GM19043 (cell line): Measurements from ENCODE around the gene AKAP4.

Source experiments
- ATAC-seq: cut with Tn5 transposase; IDR thresholded peaks from one replicate; pipeline ENCODE4 v1.9.1; 2021; ENCODE audit warnings: low read depth; ENCODE audit not compliant: unreplicated experiment

Gene AKAP4, protein sequence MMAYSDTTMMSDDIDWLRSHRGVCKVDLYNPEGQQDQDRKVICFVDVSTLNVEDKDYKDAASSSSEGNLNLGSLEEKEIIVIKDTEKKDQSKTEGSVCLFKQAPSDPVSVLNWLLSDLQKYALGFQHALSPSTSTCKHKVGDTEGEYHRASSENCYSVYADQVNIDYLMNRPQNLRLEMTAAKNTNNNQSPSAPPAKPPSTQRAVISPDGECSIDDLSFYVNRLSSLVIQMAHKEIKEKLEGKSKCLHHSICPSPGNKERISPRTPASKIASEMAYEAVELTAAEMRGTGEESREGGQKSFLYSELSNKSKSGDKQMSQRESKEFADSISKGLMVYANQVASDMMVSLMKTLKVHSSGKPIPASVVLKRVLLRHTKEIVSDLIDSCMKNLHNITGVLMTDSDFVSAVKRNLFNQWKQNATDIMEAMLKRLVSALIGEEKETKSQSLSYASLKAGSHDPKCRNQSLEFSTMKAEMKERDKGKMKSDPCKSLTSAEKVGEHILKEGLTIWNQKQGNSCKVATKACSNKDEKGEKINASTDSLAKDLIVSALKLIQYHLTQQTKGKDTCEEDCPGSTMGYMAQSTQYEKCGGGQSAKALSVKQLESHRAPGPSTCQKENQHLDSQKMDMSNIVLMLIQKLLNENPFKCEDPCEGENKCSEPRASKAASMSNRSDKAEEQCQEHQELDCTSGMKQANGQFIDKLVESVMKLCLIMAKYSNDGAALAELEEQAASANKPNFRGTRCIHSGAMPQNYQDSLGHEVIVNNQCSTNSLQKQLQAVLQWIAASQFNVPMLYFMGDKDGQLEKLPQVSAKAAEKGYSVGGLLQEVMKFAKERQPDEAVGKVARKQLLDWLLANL

GRCh38 chrX:50200907-50201306, at the start of gene AKAP4:
TSS of gene AKAP4 (minus strand) at chrX:50201007. CDS start at chrX:50200889, 118 bp downstream.
- no peak for ATAC-seq

GRCh38 chrX:50211510-50211909, 10.7 kb upstream of the AKAP4 start:
- no peak for ATAC-seq

DNA sequence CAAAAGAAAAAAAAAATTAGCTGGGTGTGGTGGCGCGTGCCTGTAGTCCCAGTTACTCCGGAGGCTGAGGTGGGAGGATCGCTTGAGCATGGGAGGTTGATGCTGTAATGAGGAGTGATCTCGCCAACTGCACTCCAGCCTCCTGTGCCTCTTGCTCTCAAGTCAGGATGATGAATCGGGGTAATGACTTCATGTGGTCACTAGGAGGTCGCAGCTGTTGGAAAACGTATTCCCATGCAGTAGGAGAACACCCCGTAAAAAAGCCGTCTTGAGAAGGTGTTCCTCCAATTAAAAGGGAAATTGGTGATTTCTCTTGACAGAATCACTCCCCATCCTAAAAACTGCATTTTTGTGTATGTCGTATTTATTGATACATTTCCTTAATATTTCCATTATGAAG, 5.9 kb upstream of the AKAP4 start:
- no peak for ATAC-seq

DNA sequence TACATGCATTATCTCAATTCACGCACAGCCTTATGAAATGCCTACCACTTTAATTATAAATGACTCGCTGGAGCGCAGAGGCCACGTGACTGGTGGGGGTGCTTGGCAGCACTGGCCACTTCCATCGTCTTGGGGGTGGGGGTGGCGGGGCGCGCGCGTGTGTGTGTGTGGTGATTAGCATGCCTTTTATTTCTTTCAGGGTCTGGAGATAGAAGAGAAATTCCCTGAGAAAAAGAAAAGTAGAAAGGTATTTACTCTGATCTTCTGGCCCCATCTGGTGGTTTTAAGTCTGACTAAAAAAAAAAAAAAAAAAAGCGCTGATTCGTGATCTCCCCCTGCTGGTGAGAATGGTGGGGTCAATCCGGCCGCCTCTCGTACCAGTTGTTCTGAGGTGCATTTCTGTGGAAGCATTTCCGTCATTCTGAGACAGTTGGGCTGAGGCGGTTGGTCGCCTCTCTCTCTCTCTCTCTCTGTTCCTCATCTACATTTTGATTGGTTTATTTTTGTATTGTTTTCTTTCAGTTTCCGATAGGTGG, 3.6 kb upstream of the AKAP4 start, which contains the start of gene CCNB3:
TSS of gene CCNB3 (plus strand) at position 402 of the 536 bp plus-strand sequence. CDS start 80,399 bp downstream, outside the sequence.
- peak; percentile 99 for ATAC-seq

DNA sequence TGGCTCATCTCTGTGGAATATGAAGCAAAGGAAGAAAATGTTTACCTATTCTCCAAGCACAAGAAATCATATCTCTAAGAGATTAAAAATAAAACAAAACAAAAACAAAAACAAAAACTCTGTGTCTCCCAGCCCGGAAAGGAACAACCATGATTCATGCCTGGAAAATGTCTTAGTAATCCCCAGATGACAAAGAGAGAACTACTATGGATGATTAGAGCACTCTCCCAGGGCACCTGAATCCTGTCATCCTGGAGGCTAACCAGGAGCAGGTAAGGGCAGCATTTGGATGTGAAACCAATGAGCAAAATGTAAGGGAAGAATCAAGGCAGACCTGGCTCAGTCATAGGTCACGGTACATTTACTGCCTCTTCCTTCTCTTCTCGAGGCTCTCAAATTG, 1.7 kb upstream of the AKAP4 start:
- ATAC-seq = no peak

GRCh38 chrX:50198348-50198747, 2.5 kb downstream of the AKAP4 start:
- ATAC-seq = no peak

DNA sequence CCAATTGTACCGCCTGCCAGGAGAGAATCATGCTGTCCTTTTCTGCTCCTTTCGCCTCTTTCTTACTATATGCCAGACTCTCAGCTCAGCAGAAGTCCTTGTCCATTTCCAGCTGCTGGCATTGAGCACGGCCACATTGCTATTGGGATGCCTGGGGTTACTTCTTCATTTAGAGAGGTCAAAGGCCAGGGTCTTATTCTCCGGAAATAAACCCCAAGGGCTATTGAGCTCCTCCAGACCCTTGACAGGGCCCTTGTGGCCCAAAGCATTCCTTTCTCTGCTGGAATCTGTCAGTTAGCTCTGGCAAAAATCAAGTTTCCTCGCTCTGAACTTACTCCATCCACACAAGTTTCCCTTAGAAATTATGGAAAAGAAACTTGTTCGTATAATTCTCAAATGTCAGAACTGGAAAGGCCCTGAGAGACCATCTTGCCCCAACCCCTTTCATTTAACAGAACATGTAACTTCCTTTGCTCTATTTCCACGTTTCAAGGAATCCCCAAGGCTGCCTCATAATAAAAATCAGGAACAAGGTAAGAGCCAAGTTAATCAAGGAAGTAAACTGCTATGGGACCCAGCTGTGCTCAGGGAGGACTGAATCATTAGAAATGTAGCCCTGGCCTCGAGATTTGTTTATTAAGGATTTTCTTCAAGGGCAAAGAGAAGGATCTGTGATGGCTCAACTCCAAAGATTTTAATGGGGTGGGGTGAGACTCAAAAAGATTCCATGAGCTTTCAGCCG, 11.8 kb downstream of the AKAP4 start:
- no peak for ATAC-seq

- no peak for ATAC-seq
These were observed 16.9 kb downstream of the AKAP4 start for GRCh38 chrX:50183891-50184290.

GRCh38 chrX:50180073-50180940, 20.5 kb downstream of the AKAP4 start:
- no peak for ATAC-seq

DNA sequence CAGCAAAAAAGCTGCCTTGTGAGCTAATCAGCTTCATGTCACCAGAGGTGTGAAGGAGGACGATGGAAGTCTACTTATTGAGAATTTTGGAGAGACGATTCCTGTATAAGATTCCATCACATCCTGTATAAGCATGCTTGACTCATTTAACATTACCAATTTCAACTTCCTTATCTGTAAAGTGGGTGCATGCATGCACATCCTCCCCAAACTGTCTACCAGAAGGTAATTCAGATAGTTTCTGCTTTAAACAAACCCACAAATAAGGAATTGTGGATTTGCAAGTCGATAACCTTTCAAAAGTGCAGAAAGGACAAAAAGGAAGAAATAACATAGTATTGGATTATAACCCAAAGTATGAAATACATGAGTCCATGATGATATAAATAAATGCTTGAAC, 31.1 kb downstream of the AKAP4 start:
- no peak for ATAC-seq

GRCh38 chrX:50168241-50168687, 32.5 kb downstream of the AKAP4 start:
- no peak for ATAC-seq

GRCh38 chrX:50167366-50167765, 33.4 kb downstream of the AKAP4 start:
- no peak for ATAC-seq

DNA sequence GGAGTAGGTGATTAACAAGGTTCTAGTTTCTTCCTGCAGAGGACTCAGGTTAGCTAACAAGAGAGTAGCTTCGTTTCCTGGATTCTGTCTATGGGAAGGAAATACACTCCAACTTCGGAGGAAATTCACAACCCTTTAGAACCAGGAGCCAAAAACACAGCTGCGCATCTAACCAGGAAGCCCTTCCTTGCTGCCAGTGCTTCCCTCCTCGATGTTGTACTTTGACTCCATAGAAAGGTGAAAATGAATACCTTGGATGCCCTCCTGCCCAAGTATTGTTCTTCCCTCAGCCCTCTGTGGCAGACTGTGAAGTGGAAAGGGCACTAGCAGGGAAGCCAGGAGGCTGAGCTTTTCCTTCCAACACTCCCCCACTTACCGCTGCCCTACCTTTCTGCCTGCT, 35.1 kb downstream of the AKAP4 start:
- ATAC-seq = no peak

- no peak for ATAC-seq
These were observed 39.7 kb downstream of the AKAP4 start for GRCh38 chrX:50161127-50161526.

GRCh38 chrX:50158593-50158992, 42.2 kb downstream of the AKAP4 start:
- ATAC-seq = no peak

DNA sequence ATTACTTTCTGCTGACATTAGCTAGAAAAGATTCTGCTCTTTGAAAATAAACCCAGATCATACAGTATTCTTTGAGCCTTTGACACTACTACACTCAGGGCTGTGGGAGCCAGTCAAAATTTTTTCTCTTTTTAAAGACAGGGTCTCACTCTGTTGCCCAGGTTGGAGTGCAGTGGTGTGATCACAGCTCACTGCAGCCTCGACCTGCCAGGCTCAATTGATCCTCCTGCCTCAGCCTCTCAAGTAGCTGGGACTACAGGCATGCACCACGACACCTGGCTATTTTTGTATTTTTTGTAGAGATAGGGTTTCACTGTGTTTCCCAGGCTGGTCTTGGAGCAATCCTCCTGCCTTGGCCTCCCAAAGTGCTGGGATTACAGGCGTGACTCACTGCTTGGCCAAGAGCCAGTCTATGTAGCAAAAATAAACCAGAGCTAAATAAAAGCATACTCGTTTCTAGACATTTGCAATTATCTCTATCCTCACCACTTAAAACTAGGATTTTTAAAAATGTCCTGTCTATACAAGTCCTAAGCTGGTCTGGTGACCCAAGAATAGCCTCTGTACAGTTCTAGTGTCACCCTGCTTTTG, 43.2 kb downstream of the AKAP4 start:
- ATAC-seq = no peak

GRCh38 chrX:50154429-50154828, 46.4 kb downstream of the AKAP4 start:
- no peak for ATAC-seq

DNA sequence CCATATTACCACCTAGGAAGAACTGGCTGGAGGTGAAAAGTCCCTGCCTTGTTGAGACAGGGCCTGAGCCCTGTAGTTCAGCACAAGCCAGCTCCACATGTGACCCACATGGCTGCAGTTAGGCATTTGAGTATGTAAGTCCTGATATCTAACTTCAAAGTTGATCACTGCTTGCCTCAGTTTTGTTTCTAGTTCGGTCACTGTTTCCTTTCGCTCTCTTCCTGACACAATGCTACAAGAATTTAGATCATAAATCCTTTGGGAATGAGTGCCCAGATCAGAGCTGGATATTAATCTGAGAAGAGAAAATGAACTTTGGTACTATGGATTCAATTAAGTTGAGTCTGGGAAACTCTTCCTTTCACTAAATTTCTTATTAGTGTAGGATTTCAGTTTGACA, 48.4 kb downstream of the AKAP4 start:
- ATAC-seq = no peak

DNA sequence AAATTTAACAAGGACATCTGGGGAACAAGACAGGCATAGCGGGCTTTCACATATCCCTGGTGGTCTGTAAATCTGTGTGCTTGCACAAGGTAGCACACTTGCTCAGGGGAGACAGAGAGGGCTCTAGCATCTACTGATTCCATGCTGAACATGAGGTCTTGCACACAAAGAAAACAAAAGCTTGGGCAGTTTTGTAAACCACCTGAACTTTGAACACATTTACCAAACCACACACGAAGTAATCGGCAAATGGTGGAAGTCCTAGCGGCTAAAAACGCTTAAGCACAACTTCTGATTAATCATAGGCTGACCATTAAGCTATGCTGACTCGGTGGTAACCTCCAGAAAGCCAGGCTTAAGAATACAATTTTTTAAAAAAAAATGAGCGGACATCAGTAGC, 52.8 kb downstream of the AKAP4 start:
- ATAC-seq = no peak
